Mesenchymal stem cell (in vitro differentiated cells and primary cell): ENCODE data around the gene BRD7.

ENCODE experiments used
- DNase-seq: peaks from one replicate; pipeline ENCODE4 v3.0.0-alpha.2; 2013
- H2AFZ ChIP-seq: one replicate; pipeline ENCODE4 v1.6.1; 2013; ENCODE audit warnings: low read depth, mild to moderate bottlenecking, control low read depth, inconsistent platforms, low read length, moderate library complexity
- H2AK5ac ChIP-seq: 2 replicates; pipeline ENCODE4 v1.6.1; 2013; ENCODE audit warnings: low read length, moderate library complexity, mild to moderate bottlenecking, inconsistent platforms; ENCODE audit not compliant: severe bottlenecking
- H2BK120ac ChIP-seq: one replicate; pipeline ENCODE4 v1.6.1; 2013; ENCODE audit warnings: low read depth, mild to moderate bottlenecking, inconsistent platforms, low read length, moderate library complexity
- H2BK12ac ChIP-seq, 2 experiments: one replicate each; pipeline ENCODE4 v1.6.1; 2013; ENCODE audit warnings: inconsistent platforms in 2 of 2, low read length in 2 of 2, mild to moderate bottlenecking in 2 of 2, moderate library complexity in 2 of 2, control low read depth in 1 of 2
- H2BK15ac ChIP-seq: one replicate; pipeline ENCODE4 v1.6.1; 2013; ENCODE audit warnings: mild to moderate bottlenecking, low read depth, inconsistent platforms; ENCODE audit not compliant: poor library complexity, severe bottlenecking
- H2BK5ac ChIP-seq: 2 replicates; pipeline ENCODE4 v1.6.1; 2013; ENCODE audit warnings: low read depth, mild to moderate bottlenecking, low read length, control low read depth, inconsistent platforms; ENCODE audit not compliant: poor library complexity, severe bottlenecking
- H3K14ac ChIP-seq, 2 experiments: one replicate each; pipeline ENCODE4 v1.6.1; 2013; ENCODE audit warnings: inconsistent platforms in 2 of 2, low read length in 2 of 2, control low read depth in 1 of 2, mild to moderate bottlenecking in 1 of 2, moderate library complexity in 1 of 2
- H3K18ac ChIP-seq, 2 experiments: one replicate each; pipeline ENCODE4 v1.6.1; 2013; ENCODE audit warnings: inconsistent platforms in 2 of 2, low read length in 2 of 2, control low read depth in 1 of 2, low read depth in 1 of 2, mild to moderate bottlenecking in 1 of 2
- H3K23ac ChIP-seq, 2 experiments: one replicate each; pipeline ENCODE4 v1.6.1; 2013; ENCODE audit warnings: inconsistent platforms in 2 of 2, low read length in 2 of 2, mild to moderate bottlenecking in 2 of 2, moderate library complexity in 2 of 2, control low read depth in 1 of 2
- H3K27ac ChIP-seq: 2 replicates; pipeline ENCODE4 v1.5.1; 2013; ENCODE audit warnings: mild to moderate bottlenecking, moderate library complexity, low read length, control low read depth, inconsistent platforms; ENCODE audit not compliant: poor library complexity, severe bottlenecking
- H3K27me3 ChIP-seq, 2 experiments: 2 replicates each; pipeline versions ENCODE4 v1.6.1 to v1.7.0; 2013; ENCODE audit warnings: low read length in 2 of 2, mild to moderate bottlenecking in 2 of 2, moderate library complexity in 2 of 2, control low read depth in 1 of 2, inconsistent platforms in 1 of 2; ENCODE audit not compliant: control insufficient read depth in 1 of 2, insufficient read depth in 1 of 2
- H3K36me3 ChIP-seq, 2 experiments: 2 replicates each; pipeline versions ENCODE4 v1.6.1 to v1.7.0; 2013; ENCODE audit warnings: low read length in 2 of 2, control low read depth in 1 of 2, inconsistent platforms in 1 of 2, low read depth in 1 of 2, mild to moderate bottlenecking in 1 of 2; ENCODE audit not compliant: insufficient read depth in 2 of 2, control insufficient read depth in 1 of 2
- H3K4ac ChIP-seq, 2 experiments: one replicate each; pipeline ENCODE4 v1.6.1; 2013; ENCODE audit warnings: inconsistent platforms in 2 of 2, low read length in 2 of 2, mild to moderate bottlenecking in 2 of 2, moderate library complexity in 2 of 2, control low read depth in 1 of 2, low read depth in 1 of 2
- H3K4me1 ChIP-seq: 2 replicates; pipeline ENCODE4 v1.6.1; 2013; ENCODE audit warnings: low read depth, low read length, control low read depth; ENCODE audit not compliant: control insufficient read depth, insufficient read depth
- H3K4me2 ChIP-seq: 2 replicates; pipeline ENCODE4 v1.6.1; 2013; ENCODE audit warnings: low read length, mild to moderate bottlenecking, inconsistent platforms; ENCODE audit not compliant: poor library complexity, severe bottlenecking
- H3K4me3 ChIP-seq, 2 experiments: 2 replicates each; pipeline versions ENCODE4 v1.5.1 to v1.7.0; 2013; ENCODE audit warnings: low read length in 2 of 2, mild to moderate bottlenecking in 2 of 2, control low read depth in 1 of 2, low read depth in 1 of 2; ENCODE audit not compliant: insufficient read depth in 1 of 2
- H3K79me1 ChIP-seq: replicated peaks from 2 replicates; pipeline ENCODE4 v1.6.1; 2013; ENCODE audit warnings: mild to moderate bottlenecking, control low read depth, low read length, inconsistent platforms; ENCODE audit not compliant: poor library complexity, severe bottlenecking
- H3K9ac ChIP-seq: 2 replicates; pipeline ENCODE4 v1.7.0; 2013; ENCODE audit warnings: mild to moderate bottlenecking, low read length, moderate library complexity
- H3K9me3 ChIP-seq: 2 replicates; pipeline ENCODE4 v1.7.0; 2013; ENCODE audit warnings: mild to moderate bottlenecking, low read length; ENCODE audit not compliant: control insufficient read depth
- H4K8ac ChIP-seq: one replicate; pipeline ENCODE4 v1.6.1; 2013; ENCODE audit warnings: inconsistent platforms, mild to moderate bottlenecking, low read length, moderate library complexity
- H4K91ac ChIP-seq: one replicate; pipeline ENCODE4 v1.6.1; 2013; ENCODE audit warnings: mild to moderate bottlenecking, low read length, inconsistent platforms
- WGBS: methylation state at CpG from one replicate; pipeline ENCODE4 v1.1.7; 2013; ENCODE audit warnings: mixed read lengths; 5-methylcytosine and 5-hydroxymethylcytosine counted together

The BRD7 gene

GRCh38 chr16:50298591-50299507, 69.9 kb downstream of the BRD7 start:
- Histone ChIP-seq H2BK120ac (no peak overlapping the region), H3K23ac (no peak overlapping the region), H3K27ac (no peak overlapping the region), H4K8ac (no peak overlapping the region), H3K79me1 (no peaks in the 10 kb centered on the region), H3K4me2 (no peak overlapping the region), H3K36me3 (peaks cover 17 to 47% of the 10 kb centered on the region in 2 experiments), H4K91ac (no peak overlapping the region), H3K9me3 (no peaks in the 10 kb centered on the region), H2BK12ac (no peak overlapping the region), H3K14ac (no peak overlapping the region), H3K18ac (no peak overlapping the region), H2AFZ (no peak overlapping the region), H2AK5ac (no peak overlapping the region), H3K9ac (no peak overlapping the region), H3K4me3 (no peak overlapping the region), H3K4me1 (peaks cover 29% of the 10 kb centered on the region), H3K27me3 (no peaks in the 10 kb centered on the region), H2BK5ac (no peak overlapping the region), H3K4ac (no peak overlapping the region), H2BK15ac (no peak overlapping the region)
- WGBS: 96% methylated on average over 29 of the region's 29 CpGs
- DNase-seq: no peak

- Histone ChIP-seq H3K4ac (no peak overlapping the region), H4K8ac (no peak overlapping the region), H3K14ac (no peak overlapping the region), H3K27me3 (no peaks in the 10 kb centered on the region), H3K27ac (no peak overlapping the region), H3K4me2 (no peak overlapping the region), H2BK120ac (no peak overlapping the region), H3K4me3 (no peak overlapping the region), H2BK12ac (no peak overlapping the region), H3K9ac (no peak overlapping the region), H2AFZ (no peak overlapping the region), H3K79me1 (no peaks in the 10 kb centered on the region), H3K23ac (no peak overlapping the region), H3K4me1 (peaks cover 24% of the 10 kb centered on the region), H2AK5ac (no peak overlapping the region), H2BK15ac (no peak overlapping the region), H3K18ac (no peak overlapping the region), H3K36me3 (peaks cover 24 to 48% of the 10 kb centered on the region in 2 experiments), H4K91ac (no peak overlapping the region), H2BK5ac (no peak overlapping the region), H3K9me3 (no peaks in the 10 kb centered on the region)
- WGBS: 94% methylated on average over 7 of the region's 7 CpGs
- DNase-seq: no peak
Observed at GRCh38 chr16:50298075-50298460, 70.7 kb downstream of the BRD7 start.

GRCh38 chr16:50297301-50298074, 71.3 kb downstream of the BRD7 start:
- Histone ChIP-seq H3K4me1 (peaks cover 24% of the 10 kb centered on the region), H2BK120ac (no peak overlapping the region), H3K18ac (no peak overlapping the region), H3K14ac (no peak overlapping the region), H3K9ac (no peak overlapping the region), H4K8ac (no peak overlapping the region), H3K79me1 (no peaks in the 10 kb centered on the region), H3K36me3 (peaks cover 30 to 50% of the 10 kb centered on the region in 2 experiments), H3K4ac (no peak overlapping the region), H3K27me3 (no peaks in the 10 kb centered on the region), H3K27ac (no peak overlapping the region), H3K23ac (no peak overlapping the region), H4K91ac (no peak overlapping the region), H2BK5ac (no peak overlapping the region), H3K4me3 (no peak overlapping the region), H2BK12ac (no peak overlapping the region), H2AK5ac (no peak overlapping the region), H3K4me2 (no peak overlapping the region), H3K9me3 (no peaks in the 10 kb centered on the region), H2AFZ (no peak overlapping the region), H2BK15ac (no peak overlapping the region)
- 84% methylated on average over 14 of the region's 15 CpGs for WGBS
- no peak for DNase-seq

DNA sequence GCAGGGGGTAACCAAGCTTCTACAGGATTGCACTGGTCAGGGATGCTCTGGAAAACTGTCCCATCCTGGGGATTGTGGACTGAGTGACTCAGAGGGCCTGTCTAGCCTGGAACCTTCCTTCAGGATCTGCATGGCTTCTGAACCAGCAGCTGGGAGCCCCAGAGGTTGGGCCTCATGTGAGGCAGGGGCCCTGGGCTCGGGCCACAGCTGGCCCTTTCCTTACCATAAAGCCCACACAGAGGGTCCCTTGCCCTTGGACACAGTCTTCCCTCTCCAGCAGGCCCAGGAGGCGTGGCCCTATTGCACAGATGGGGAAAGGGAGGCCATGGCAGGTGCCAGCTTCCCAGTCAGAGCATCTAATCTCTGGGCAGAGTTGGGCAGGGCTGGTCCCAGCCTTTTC, 72.0 kb downstream of the BRD7 start:
- Histone ChIP-seq H2AFZ (no peak overlapping the region), H3K9ac (no peak overlapping the region), H2BK15ac (no peak overlapping the region), H3K9me3 (no peaks in the 10 kb centered on the region), H3K36me3 (peaks cover 30 to 54% of the 10 kb centered on the region in 2 experiments), H3K4me1 (peaks cover 19% of the 10 kb centered on the region), H3K23ac (no peak overlapping the region), H4K8ac (no peak overlapping the region), H3K4me3 (no peak overlapping the region), H3K27ac (no peak overlapping the region), H3K4me2 (no peak overlapping the region), H2BK12ac (no peak overlapping the region), H3K14ac (no peak overlapping the region), H3K79me1 (no peaks in the 10 kb centered on the region), H3K27me3 (no peaks in the 10 kb centered on the region), H4K91ac (no peak overlapping the region), H3K4ac (no peak overlapping the region), H2AK5ac (no peak overlapping the region), H3K18ac (no peak overlapping the region), H2BK5ac (no peak overlapping the region), H2BK120ac (no peak overlapping the region)
- WGBS: 86% methylated on average over 2 of the region's 2 CpGs
- DNase-seq: no peak
